Measurements from ENCODE around the gene CDHR3. TPM values are rescaled to one million over a fixed set of nuclear protein-coding genes. Genes with fewer than 3 reads are reported as not detected.
A peak's percentile ranks its signal among the peaks of the same experiment; 100 is the strongest.

Gene CDHR3
- total RNA-seq, 1 donor from 2014 or later = 10.6 TPM

GRCh38 chr7:105975770-105976417 is 12.8 kb downstream of the CDHR3 start:
- no peak for DNase-seq (ENCODE audit: low spot score)
- Mint-ChIP-seq H3K27me3 (ENCODE audit: unreplicated experiment) (no peaks in the 10 kb centered on the region), H3K4me3 (ENCODE audit: unreplicated experiment) (no peak overlapping the region), H3K4me1 (ENCODE audit: unreplicated experiment) (peaks cover 15% of the 10 kb centered on the region), H3K36me3 (ENCODE audit: low read depth, unreplicated experiment) (no peaks in the 10 kb centered on the region), H3K9me3 (ENCODE audit: unreplicated experiment) (no peaks in the 10 kb centered on the region), H3K27ac (ENCODE audit: unreplicated experiment) (peak overlapping the region; percentile 9)
- TF ChIP-seq, protein P1, sequence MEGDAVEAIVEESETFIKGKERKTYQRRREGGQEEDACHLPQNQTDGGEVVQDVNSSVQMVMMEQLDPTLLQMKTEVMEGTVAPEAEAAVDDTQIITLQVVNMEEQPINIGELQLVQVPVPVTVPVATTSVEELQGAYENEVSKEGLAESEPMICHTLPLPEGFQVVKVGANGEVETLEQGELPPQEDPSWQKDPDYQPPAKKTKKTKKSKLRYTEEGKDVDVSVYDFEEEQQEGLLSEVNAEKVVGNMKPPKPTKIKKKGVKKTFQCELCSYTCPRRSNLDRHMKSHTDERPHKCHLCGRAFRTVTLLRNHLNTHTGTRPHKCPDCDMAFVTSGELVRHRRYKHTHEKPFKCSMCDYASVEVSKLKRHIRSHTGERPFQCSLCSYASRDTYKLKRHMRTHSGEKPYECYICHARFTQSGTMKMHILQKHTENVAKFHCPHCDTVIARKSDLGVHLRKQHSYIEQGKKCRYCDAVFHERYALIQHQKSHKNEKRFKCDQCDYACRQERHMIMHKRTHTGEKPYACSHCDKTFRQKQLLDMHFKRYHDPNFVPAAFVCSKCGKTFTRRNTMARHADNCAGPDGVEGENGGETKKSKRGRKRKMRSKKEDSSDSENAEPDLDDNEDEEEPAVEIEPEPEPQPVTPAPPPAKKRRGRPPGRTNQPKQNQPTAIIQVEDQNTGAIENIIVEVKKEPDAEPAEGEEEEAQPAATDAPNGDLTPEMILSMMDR (IDR thresholded peaks at IDR 0.05; ENCODE audit: unreplicated experiment) = no peak

- Mint-ChIP-seq H3K27ac (ENCODE audit: unreplicated experiment) (no peak overlapping the region), H3K27me3 (ENCODE audit: unreplicated experiment) (no peaks in the 10 kb centered on the region), H3K36me3 (ENCODE audit: low read depth, unreplicated experiment) (no peaks in the 10 kb centered on the region), H3K9me3 (ENCODE audit: unreplicated experiment) (no peaks in the 10 kb centered on the region), H3K4me1 (ENCODE audit: unreplicated experiment) (peaks cover 16% of the 10 kb centered on the region), H3K4me3 (ENCODE audit: unreplicated experiment) (no peak overlapping the region)
- no peak for DNase-seq (ENCODE audit: low spot score)
- TF ChIP-seq, protein P1 (IDR thresholded peaks at IDR 0.05; ENCODE audit: unreplicated experiment) = no peak
Measured at GRCh38 chr7:105976868-105977267, 13.8 kb downstream of the CDHR3 start.

- Mint-ChIP-seq H3K27me3 (ENCODE audit: unreplicated experiment) (no peaks in the 10 kb centered on the region), H3K27ac (ENCODE audit: unreplicated experiment) (no peak overlapping the region), H3K4me3 (ENCODE audit: unreplicated experiment) (no peak overlapping the region), H3K36me3 (ENCODE audit: low read depth, unreplicated experiment) (no peaks in the 10 kb centered on the region), H3K9me3 (ENCODE audit: unreplicated experiment) (no peaks in the 10 kb centered on the region), H3K4me1 (ENCODE audit: unreplicated experiment) (peaks cover 16% of the 10 kb centered on the region)
- TF ChIP-seq, protein P1 (IDR thresholded peaks at IDR 0.05; ENCODE audit: unreplicated experiment) = no peak
- DNase-seq (ENCODE audit: low spot score) = no peak
Measured at GRCh38 chr7:105978035-105978434, 15.0 kb downstream of the CDHR3 start.

GRCh38 chr7:105978974-105979373 is 15.9 kb downstream of the CDHR3 start:
- Mint-ChIP-seq H3K27ac (ENCODE audit: unreplicated experiment) (no peak overlapping the region), H3K4me3 (ENCODE audit: unreplicated experiment) (no peak overlapping the region), H3K36me3 (ENCODE audit: low read depth, unreplicated experiment) (no peaks in the 10 kb centered on the region), H3K4me1 (ENCODE audit: unreplicated experiment) (peaks cover 16% of the 10 kb centered on the region), H3K27me3 (ENCODE audit: unreplicated experiment) (no peaks in the 10 kb centered on the region), H3K9me3 (ENCODE audit: unreplicated experiment) (no peaks in the 10 kb centered on the region)
- TF ChIP-seq, protein P1 (IDR thresholded peaks at IDR 0.05; ENCODE audit: unreplicated experiment) = no peak
- no peak for DNase-seq (ENCODE audit: low spot score)

DNA sequence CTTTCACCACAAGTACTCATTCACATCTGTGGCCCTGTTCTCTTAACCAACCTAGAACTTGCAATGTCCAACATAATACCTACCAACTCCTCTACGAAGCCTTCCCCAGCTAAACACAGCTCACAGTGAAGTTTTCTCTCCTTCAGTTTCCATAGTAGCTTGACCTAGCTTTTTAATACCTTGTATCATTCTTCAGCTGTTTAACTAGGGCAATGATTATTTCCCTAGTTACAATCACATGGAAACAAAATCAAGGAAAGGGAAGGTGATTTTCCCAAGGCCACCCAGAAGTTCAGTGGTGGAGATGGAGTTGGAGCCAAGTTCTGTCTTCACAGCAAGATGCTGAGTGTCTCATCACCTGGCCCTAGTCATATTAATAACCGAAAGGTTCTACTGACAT is 16.3 kb downstream of the CDHR3 start:
- DNase-seq (ENCODE audit: low spot score) = no peak
- Mint-ChIP-seq H3K27ac (ENCODE audit: unreplicated experiment) (no peak overlapping the region), H3K27me3 (ENCODE audit: unreplicated experiment) (no peaks in the 10 kb centered on the region), H3K4me1 (ENCODE audit: unreplicated experiment) (peaks cover 16% of the 10 kb centered on the region), H3K36me3 (ENCODE audit: low read depth, unreplicated experiment) (no peaks in the 10 kb centered on the region), H3K4me3 (ENCODE audit: unreplicated experiment) (no peak overlapping the region), H3K9me3 (ENCODE audit: unreplicated experiment) (no peaks in the 10 kb centered on the region)
- TF ChIP-seq, protein P1 (IDR thresholded peaks at IDR 0.05; ENCODE audit: unreplicated experiment) = no peak

Measured in endothelial cell (in vitro differentiated cells).